ENCODE results near the gene CHAF1B.
A peak's percentile ranks its signal among the peaks of the same experiment; 100 is the strongest.

CHAF1B gene

GRCh38 chr21:36419996-36420395 is 34.8 kb downstream of the CHAF1B start:
- Histone ChIP-seq H3K4me3 (ENCODE audit: insufficient read length, low read depth) (no peak overlapping the region), H3K9me3 (ENCODE audit: insufficient read depth, low read length) (no peaks in the 10 kb centered on the region), H3K27me3 (ENCODE audit: insufficient read depth, insufficient read length) (no peaks in the 10 kb centered on the region), H3K9ac (ENCODE audit: insufficient read length, low read depth) (no peak overlapping the region), H3K36me3 (ENCODE audit: insufficient read depth, insufficient read length, low read length) (peaks cover 32% of the 10 kb centered on the region), H3K4me1 (ENCODE audit: insufficient read depth, insufficient read length) (peaks cover 22% of the 10 kb centered on the region)
- peak; percentile 96 for DNase-seq (ENCODE audit: low read depth, low spot score)
- no peak for TF ChIP-seq ZNF274 (IDR thresholded peaks at IDR 0.05; ENCODE audit: low read depth, low read length)
- TF ChIP-seq YY1 (IDR thresholded peaks at IDR 0.05; ENCODE audit: insufficient read depth, insufficient read length): no peak
- TF ChIP-seq SUZ12 (IDR thresholded peaks at IDR 0.05; ENCODE audit: extremely low read depth, insufficient read depth, insufficient read length): no peak

- Histone ChIP-seq H3K9me3 (ENCODE audit: insufficient read depth, low read length) (no peaks in the 10 kb centered on the region), H3K27me3 (ENCODE audit: insufficient read depth, insufficient read length) (no peaks in the 10 kb centered on the region), H3K4me3 (ENCODE audit: insufficient read length, low read depth) (no peak overlapping the region), H3K36me3 (ENCODE audit: insufficient read depth, insufficient read length, low read length) (peaks cover 25% of the 10 kb centered on the region), H3K4me1 (ENCODE audit: insufficient read depth, insufficient read length) (peaks cover 26% of the 10 kb centered on the region), H3K9ac (ENCODE audit: insufficient read length, low read depth) (no peak overlapping the region)
- no peak for DNase-seq (ENCODE audit: low read depth, low spot score)
- TF ChIP-seq ZNF274 (IDR thresholded peaks at IDR 0.05; ENCODE audit: low read depth, low read length) (no peak), YY1 (IDR thresholded peaks at IDR 0.05; ENCODE audit: insufficient read depth, insufficient read length) (no peak), SUZ12 (IDR thresholded peaks at IDR 0.05; ENCODE audit: extremely low read depth, insufficient read depth, insufficient read length) (no peak)
Observed at GRCh38 chr21:36420571-36421339, 35.6 kb downstream of the CHAF1B start.

GRCh38 chr21:36422279-36423098 is 37.3 kb downstream of the CHAF1B start:
- DNase-seq (ENCODE audit: low read depth, low spot score): peak; percentile 88
- Histone ChIP-seq H3K9ac (ENCODE audit: insufficient read length, low read depth) (peak overlapping the region; percentile 51), H3K36me3 (ENCODE audit: insufficient read depth, insufficient read length, low read length) (peaks cover 16% of the 10 kb centered on the region), H3K9me3 (ENCODE audit: insufficient read depth, low read length) (no peaks in the 10 kb centered on the region), H3K4me1 (ENCODE audit: insufficient read depth, insufficient read length) (peaks cover 26% of the 10 kb centered on the region), H3K4me3 (ENCODE audit: insufficient read length, low read depth) (no peak overlapping the region), H3K27me3 (ENCODE audit: insufficient read depth, insufficient read length) (no peaks in the 10 kb centered on the region)
- no peak for TF ChIP-seq SUZ12 (IDR thresholded peaks at IDR 0.05; ENCODE audit: extremely low read depth, insufficient read depth, insufficient read length)
- TF ChIP-seq YY1 (IDR thresholded peaks at IDR 0.05; ENCODE audit: insufficient read depth, insufficient read length): no peak
- TF ChIP-seq ZNF274 (IDR thresholded peaks at IDR 0.05; ENCODE audit: low read depth, low read length): no peak

- Histone ChIP-seq H3K9ac (ENCODE audit: insufficient read length, low read depth) (no peak overlapping the region), H3K36me3 (ENCODE audit: insufficient read depth, insufficient read length, low read length) (peaks cover 9% of the 10 kb centered on the region), H3K4me1 (ENCODE audit: insufficient read depth, insufficient read length) (peaks cover 30% of the 10 kb centered on the region), H3K9me3 (ENCODE audit: insufficient read depth, low read length) (no peaks in the 10 kb centered on the region), H3K4me3 (ENCODE audit: insufficient read length, low read depth) (no peak overlapping the region), H3K27me3 (ENCODE audit: insufficient read depth, insufficient read length) (no peaks in the 10 kb centered on the region)
- no peak for TF ChIP-seq SUZ12 (IDR thresholded peaks at IDR 0.05; ENCODE audit: extremely low read depth, insufficient read depth, insufficient read length)
- TF ChIP-seq ZNF274 (IDR thresholded peaks at IDR 0.05; ENCODE audit: low read depth, low read length): no peak
- TF ChIP-seq YY1 (IDR thresholded peaks at IDR 0.05; ENCODE audit: insufficient read depth, insufficient read length): no peak
- DNase-seq (ENCODE audit: low read depth, low spot score): no peak
Observed at GRCh38 chr21:36423771-36424433, 38.7 kb downstream of the CHAF1B start.

GRCh38 chr21:36424592-36424991 is 39.4 kb downstream of the CHAF1B start:
- no peaks in the 10 kb centered on the region for H3K9me3 ChIP-seq (ENCODE audit: insufficient read depth, low read length)
- TF ChIP-seq SUZ12 (IDR thresholded peaks at IDR 0.05; ENCODE audit: extremely low read depth, insufficient read depth, insufficient read length) (no peak), YY1 (IDR thresholded peaks at IDR 0.05; ENCODE audit: insufficient read depth, insufficient read length) (no peak)

GRCh38 chr21:36425286-36425685 is 40.1 kb downstream of the CHAF1B start:
- Histone ChIP-seq H3K9me3 (ENCODE audit: insufficient read depth, low read length) (no peaks in the 10 kb centered on the region), H3K36me3 (ENCODE audit: insufficient read depth, insufficient read length, low read length) (peaks cover 2% of the 10 kb centered on the region), H3K27me3 (ENCODE audit: insufficient read depth, insufficient read length) (no peaks in the 10 kb centered on the region), H3K9ac (ENCODE audit: insufficient read length, low read depth) (no peak overlapping the region), H3K4me3 (ENCODE audit: insufficient read length, low read depth) (no peak overlapping the region), H3K4me1 (ENCODE audit: insufficient read depth, insufficient read length) (peaks cover 39% of the 10 kb centered on the region)
- DNase-seq (ENCODE audit: low read depth, low spot score): no peak
- no peak for TF ChIP-seq SUZ12 (IDR thresholded peaks at IDR 0.05; ENCODE audit: extremely low read depth, insufficient read depth, insufficient read length)
- no peak for TF ChIP-seq ZNF274 (IDR thresholded peaks at IDR 0.05; ENCODE audit: low read depth, low read length)
- no peak for TF ChIP-seq YY1 (IDR thresholded peaks at IDR 0.05; ENCODE audit: insufficient read depth, insufficient read length)

More at GRCh38 chr21:36424592-36424991, 39.4 kb downstream of the CHAF1B start:
- peaks cover 4% of the 10 kb centered on the region for H3K36me3 ChIP-seq (ENCODE audit: insufficient read depth, insufficient read length, low read length)
- no peak for DNase-seq (ENCODE audit: low read depth, low spot score)
- peaks cover 36% of the 10 kb centered on the region for H3K4me1 ChIP-seq (ENCODE audit: insufficient read depth, insufficient read length)
- H3K9ac ChIP-seq (ENCODE audit: insufficient read length, low read depth): no peak overlapping the region
- H3K4me3 ChIP-seq (ENCODE audit: insufficient read length, low read depth): no peak overlapping the region
- no peaks in the 10 kb centered on the region for H3K27me3 ChIP-seq (ENCODE audit: insufficient read depth, insufficient read length)
